Colonic mucosa (tissue), 4 donors: ENCODE results near the gene NFASC. TPM values are rescaled to one million over a fixed set of nuclear protein-coding genes. Genes with fewer than 3 reads are reported as not detected.

Experiments used
- DNase-seq: peaks from one replicate; pipeline ENCODE4 v3.0.0-alpha.2; 2020
- H3K27ac ChIP-seq: fragments of 200-600 bp; one replicate; pipeline ENCODE4 v1.8.0; 2021
- H3K27me3 ChIP-seq: fragments of 200-600 bp; one replicate; pipeline ENCODE4 v1.8.0; 2021
- H3K36me3 ChIP-seq: fragments of 200-600 bp; one replicate; pipeline ENCODE4 v1.8.0; 2021
- H3K4me1 ChIP-seq: fragments of 200-600 bp; one replicate; pipeline ENCODE4 v1.8.0; 2021; ENCODE audit warnings: mild to moderate bottlenecking
- H3K4me3 ChIP-seq: fragments of 200-600 bp; one replicate; pipeline ENCODE4 v1.8.0; 2021
- H3K9ac ChIP-seq, 2 donors: one replicate each; pipeline ENCODE4 v1.7.0; 2013; ENCODE audit warnings: control low read depth in 2 of 2, low read depth in 2 of 2, low read length in 2 of 2
- H3K9me3 ChIP-seq: fragments of 200-600 bp; one replicate; pipeline ENCODE4 v1.8.0; 2021
- CTCF ChIP-seq: fragments of 200-600 bp; IDR thresholded peaks from one replicate; pipeline ENCODE4 v1.8.0; 2022; ENCODE audit warnings: antibody characterized with exemption, mild to moderate bottlenecking
- intact Hi-C: fragments of 100-400 bp; cut with DNase I; formaldehyde crosslinking; loops from one replicate; pipeline ENCODE4 v1.14.1; 2022
- total RNA-seq, 2 donors: library from RNA; stranded (reverse); fragmentation: NEBNext Ultra II Directional in 1 of 2; extraction: Animal tissue kit (Norgen Biotek cat#: 25700) in 1 of 2; gene quantifications; one replicate each; pipeline ENCODE4 v1.2.1, GENCODE V29; 2021
- donor health status: healthy.
- donor health status: DM: no; HTN: no; CAD: no.
- donor health status: DM: no; HTN: no; CAD: no.

NFASC gene
- total RNA-seq, 2 donors from 2014 or later, result 12.1 to 13.9 TPM

GRCh38 chr1:205071028-205071409, 200.4 kb downstream of the NFASC start:
- Histone ChIP-seq H3K27me3 (no peaks in the 10 kb centered on the region), H3K9ac (no peak overlapping the region), H3K4me1 (no peaks in the 10 kb centered on the region), H3K27ac (no peak overlapping the region), H3K9me3 (no peaks in the 10 kb centered on the region), H3K4me3 (no peak overlapping the region), H3K36me3 (no peaks in the 10 kb centered on the region)
- intact Hi-C loops, result no loop called here
- TF ChIP-seq CTCF, result no peak
- no peak for DNase-seq

DNA sequence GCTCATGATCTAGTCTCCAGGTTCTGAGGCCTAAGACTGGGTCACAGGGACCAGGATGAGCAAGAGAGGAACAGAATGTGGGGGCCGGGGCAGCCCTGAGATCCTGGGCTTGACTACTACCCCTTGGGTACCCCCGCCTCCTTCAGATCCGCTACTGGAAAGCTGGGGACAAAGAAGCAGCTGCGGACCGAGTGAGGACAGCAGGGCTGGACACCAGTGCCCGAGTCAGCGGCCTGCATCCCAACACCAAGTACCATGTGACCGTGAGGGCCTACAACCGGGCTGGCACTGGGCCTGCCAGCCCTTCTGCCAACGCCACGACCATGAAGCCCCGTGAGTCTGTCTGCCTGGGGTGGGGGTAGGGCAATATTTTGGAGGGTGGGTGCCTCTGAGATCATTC, 201.1 kb downstream of the NFASC start:
- no peak for DNase-seq
- Histone ChIP-seq H3K9ac (no peak overlapping the region), H3K4me3 (no peak overlapping the region), H3K36me3 (no peaks in the 10 kb centered on the region), H3K9me3 (no peaks in the 10 kb centered on the region), H3K27me3 (no peaks in the 10 kb centered on the region), H3K27ac (no peak overlapping the region), H3K4me1 (no peaks in the 10 kb centered on the region)
- no peak for TF ChIP-seq CTCF
- intact Hi-C loops, result no loop called here

DNA sequence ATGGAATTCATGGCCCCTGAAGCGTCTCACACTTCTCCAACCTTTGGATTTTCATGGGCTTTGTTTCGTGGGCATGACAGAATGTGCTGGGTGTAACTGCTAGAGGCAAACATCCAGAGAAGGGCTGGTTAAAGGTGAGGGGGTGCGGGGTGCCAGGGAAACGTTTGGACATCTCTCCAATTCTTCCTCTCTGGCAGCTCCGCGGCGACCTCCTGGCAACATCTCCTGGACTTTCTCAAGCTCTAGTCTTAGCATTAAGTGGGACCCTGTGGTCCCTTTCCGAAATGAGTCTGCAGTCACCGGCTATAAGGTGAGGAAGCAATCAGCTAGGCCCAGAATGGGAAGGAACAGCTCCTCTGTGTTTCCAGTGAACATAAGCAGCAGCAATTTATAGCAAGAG, 201.6 kb downstream of the NFASC start:
- no peak for TF ChIP-seq CTCF
- Histone ChIP-seq H3K9me3 (no peaks in the 10 kb centered on the region), H3K9ac (no peak overlapping the region), H3K4me1 (no peaks in the 10 kb centered on the region), H3K36me3 (no peaks in the 10 kb centered on the region), H3K27me3 (no peaks in the 10 kb centered on the region), H3K4me3 (no peak overlapping the region), H3K27ac (no peak overlapping the region)
- intact Hi-C loops, result no loop called here
- DNase-seq, result no peak

Other genes with a start within 250 kb of the NFASC start
- 10 to 100 TPM; 13.1 to 13.9 TPM for gene LRRN2, start 185.1 kb upstream of the NFASC start, total RNA-seq
- 1 to 10 TPM in 1 of 2 donors, under 1 TPM in 1; 0.20 to 1.4 TPM for gene CNTN2, start 172.3 kb downstream of the NFASC start, total RNA-seq
- gene TMEM81, start 213.6 kb downstream of the NFASC start, total RNA-seq, result 1 to 10 TPM; 2.4 to 2.5 TPM